Measurements from ENCODE around the gene WDR33. TPM values are rescaled to one million over a fixed set of nuclear protein-coding genes. Genes with fewer than 3 reads are reported as not detected.

Gene WDR33
- total RNA-seq, 2 donors from 2014 or later, result 69.2 to 71.7 TPM

- Mint-ChIP-seq H3K4me3 (peak overlapping the region; percentile 84 to 91), H3K4me1 (ENCODE audit: low read depth) (peaks cover 46% of the 10 kb centered on the region), H3K27ac (peak overlapping the region; percentile 90), H3K9me3 (no peaks in the 10 kb centered on the region), H3K36me3 (ENCODE audit: insufficient read depth in 2 of 2) (peaks cover 2 to 13% of the 10 kb centered on the region in 2 donors), H3K27me3 (ENCODE audit: low read depth) (no peaks in the 10 kb centered on the region)
- ATAC-seq (replicated peaks in 1 of 2) (no peak), DNase-seq (no peak)
Observed at GRCh38 chr2:127702395-127703009, 108.5 kb downstream of the WDR33 start.

GRCh38 chr2:127701651-127702394 lies 109.1 kb downstream of the WDR33 start:
- Mint-ChIP-seq H3K4me3 (peak overlapping the region; percentile 91), H3K36me3 (ENCODE audit: insufficient read depth in 2 of 2) (peaks cover 2 to 13% of the 10 kb centered on the region in 2 donors), H3K9me3 (no peaks in the 10 kb centered on the region), H3K4me1 (ENCODE audit: low read depth) (peaks cover 46% of the 10 kb centered on the region), H3K27ac (peak overlapping the region; percentile 90), H3K27me3 (ENCODE audit: low read depth) (no peaks in the 10 kb centered on the region)
- ATAC-seq (replicated peaks in 1 of 2) (peak; percentile 82), DNase-seq (peak; percentile 86 to 87)

DNA sequence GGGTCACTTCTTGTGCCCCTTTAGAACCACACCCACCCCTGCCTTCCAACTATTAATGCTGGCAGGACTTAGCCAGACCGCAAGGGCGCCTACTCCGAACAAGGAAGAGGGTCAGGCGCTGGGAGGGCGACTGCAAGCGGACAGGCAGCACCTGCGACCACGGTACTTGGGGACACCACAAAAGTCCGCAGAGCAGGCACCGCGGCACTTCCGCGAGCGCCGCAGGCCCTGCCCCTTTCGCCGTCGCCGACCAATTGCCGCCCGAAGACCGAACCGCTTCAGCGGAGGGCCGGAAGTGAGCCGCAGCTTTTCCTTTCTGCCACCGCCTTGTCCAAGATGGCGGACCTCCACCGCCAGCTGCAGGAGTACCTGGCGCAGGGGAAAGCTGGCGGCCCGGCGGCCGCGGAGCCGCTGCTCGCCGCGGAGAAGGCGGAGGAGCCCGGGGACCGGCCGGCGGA lies 109.7 kb downstream of the WDR33 start, which contains the start of gene SFT2D3:
TSS of gene SFT2D3 (plus strand) at position 305 of the 458 bp plus-strand sequence. CDS start at position 337, 32 bp downstream.
- DNase-seq, result peak; percentile 93
- ATAC-seq (replicated peaks in 1 of 2), result peak; percentile 81 to 82
- Mint-ChIP-seq H3K27me3 (ENCODE audit: low read depth) (no peaks in the 10 kb centered on the region), H3K27ac (peak within 1 kb of the TSS; percentile 92), H3K4me1 (ENCODE audit: low read depth) (peaks cover 46% of the 10 kb centered on the region), H3K9me3 (no peaks in the 10 kb centered on the region), H3K4me3 (peak within 1 kb of the TSS; percentile 91), H3K36me3 (ENCODE audit: insufficient read depth in 2 of 2) (peaks cover 0 to 8% of the 10 kb centered on the region in 2 donors)

DNA sequence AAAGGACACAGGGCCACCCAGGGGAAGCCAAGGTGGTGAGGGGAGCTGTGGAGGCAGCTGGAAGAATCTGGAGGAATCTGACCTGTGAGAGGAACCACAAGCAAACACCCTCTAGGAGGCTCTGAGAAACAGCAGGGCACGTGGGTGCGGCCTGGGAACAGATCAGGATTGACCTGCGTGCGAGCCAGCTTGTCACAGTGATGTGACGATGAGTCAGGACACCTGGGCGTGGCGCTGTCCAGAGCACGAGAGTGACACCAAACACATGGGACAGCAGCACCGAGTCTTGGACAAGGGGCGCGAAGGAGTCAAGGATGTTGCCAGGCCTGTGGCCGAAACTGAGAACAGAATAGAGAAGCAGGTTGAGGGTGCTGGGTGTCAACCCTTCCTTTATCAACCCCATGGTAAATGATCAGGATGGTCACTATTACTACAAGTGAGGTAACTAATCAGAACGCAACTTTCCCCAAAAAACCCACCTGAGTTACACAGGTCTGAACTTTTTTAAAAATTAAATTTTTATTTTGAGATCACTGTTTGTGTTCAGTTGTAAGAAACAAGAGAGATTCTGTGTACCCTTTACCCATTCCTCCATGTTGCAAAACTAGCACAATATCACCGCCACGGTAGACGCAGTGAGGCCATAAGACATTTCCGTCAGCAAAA lies 110.3 kb downstream of the WDR33 start:
- peak overlapping the region; percentile 92 for H3K27ac Mint-ChIP-seq
- H3K36me3 Mint-ChIP-seq (ENCODE audit: insufficient read depth in 2 of 2), result peaks cover 0 to 8% of the 10 kb centered on the region in 2 donors
- ATAC-seq (replicated peaks in 1 of 2) (peak in 1 of 2 donors; percentile 4), DNase-seq (peak; percentile 16 to 21)
- peaks cover 46% of the 10 kb centered on the region for H3K4me1 Mint-ChIP-seq (ENCODE audit: low read depth)
- H3K27me3 Mint-ChIP-seq (ENCODE audit: low read depth), result no peaks in the 10 kb centered on the region
- peak overlapping the region; percentile 89 to 91 for H3K4me3 Mint-ChIP-seq
- no peaks in the 10 kb centered on the region for H3K9me3 Mint-ChIP-seq

DNA sequence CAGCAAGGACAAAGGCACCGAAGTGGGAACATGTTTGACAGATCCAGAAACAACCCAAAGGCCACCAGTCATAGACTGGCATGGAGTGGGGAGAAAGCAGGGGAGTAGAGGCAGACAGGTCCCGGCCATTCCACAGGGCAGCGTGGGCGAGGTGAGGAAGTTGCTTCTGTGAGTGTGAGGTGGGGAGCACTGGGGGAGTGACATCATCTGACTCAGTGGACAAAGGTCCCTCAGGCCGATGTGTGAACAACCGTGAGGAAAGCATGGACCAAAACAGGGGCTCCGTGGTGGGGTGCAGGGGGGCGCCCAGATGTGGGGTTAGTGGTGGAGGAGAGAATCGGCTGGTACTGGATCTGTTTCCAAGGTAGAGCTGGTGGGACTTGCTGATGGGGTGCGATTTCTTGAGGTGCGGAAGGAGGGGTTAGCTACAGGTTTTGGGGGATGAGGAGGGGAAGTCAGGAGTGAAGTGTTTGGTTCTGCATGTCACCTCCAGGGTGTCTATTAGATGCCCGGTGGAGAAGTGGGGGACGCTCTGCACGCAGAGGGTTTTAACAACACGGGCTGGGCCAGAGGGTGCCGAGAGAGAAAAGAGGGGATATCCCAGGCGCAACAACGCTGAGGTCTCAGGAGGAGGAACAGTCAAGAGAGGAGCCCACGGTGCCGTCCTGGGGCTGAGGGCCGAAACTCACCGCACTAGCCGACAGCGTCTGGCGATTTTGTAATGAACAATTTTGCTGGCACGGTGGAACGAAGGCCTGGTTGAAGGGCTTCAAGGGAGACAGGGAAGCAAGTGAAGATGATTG lies 112.2 kb downstream of the WDR33 start:
- H3K36me3 Mint-ChIP-seq (ENCODE audit: insufficient read depth in 2 of 2), result peaks cover 0 to 4% of the 10 kb centered on the region in 2 donors
- no peak overlapping the region for H3K27ac Mint-ChIP-seq
- H3K9me3 Mint-ChIP-seq, result no peaks in the 10 kb centered on the region
- no peak overlapping the region for H3K4me3 Mint-ChIP-seq
- H3K27me3 Mint-ChIP-seq (ENCODE audit: low read depth), result no peaks in the 10 kb centered on the region
- no peak for DNase-seq
- no peak for ATAC-seq (replicated peaks in 1 of 2)
- H3K4me1 Mint-ChIP-seq (ENCODE audit: low read depth), result peaks cover 28% of the 10 kb centered on the region

- Mint-ChIP-seq H3K27me3 (ENCODE audit: low read depth) (no peaks in the 10 kb centered on the region), H3K27ac (no peak overlapping the region), H3K9me3 (no peaks in the 10 kb centered on the region), H3K36me3 (ENCODE audit: insufficient read depth in 2 of 2) (peaks cover 0 to 3% of the 10 kb centered on the region in 2 donors), H3K4me3 (no peak overlapping the region), H3K4me1 (ENCODE audit: low read depth) (peaks cover 18% of the 10 kb centered on the region)
- no peak for ATAC-seq (replicated peaks in 1 of 2)
- DNase-seq, result no peak
Observed at GRCh38 chr2:127697482-127698180, 113.3 kb downstream of the WDR33 start.

DNA sequence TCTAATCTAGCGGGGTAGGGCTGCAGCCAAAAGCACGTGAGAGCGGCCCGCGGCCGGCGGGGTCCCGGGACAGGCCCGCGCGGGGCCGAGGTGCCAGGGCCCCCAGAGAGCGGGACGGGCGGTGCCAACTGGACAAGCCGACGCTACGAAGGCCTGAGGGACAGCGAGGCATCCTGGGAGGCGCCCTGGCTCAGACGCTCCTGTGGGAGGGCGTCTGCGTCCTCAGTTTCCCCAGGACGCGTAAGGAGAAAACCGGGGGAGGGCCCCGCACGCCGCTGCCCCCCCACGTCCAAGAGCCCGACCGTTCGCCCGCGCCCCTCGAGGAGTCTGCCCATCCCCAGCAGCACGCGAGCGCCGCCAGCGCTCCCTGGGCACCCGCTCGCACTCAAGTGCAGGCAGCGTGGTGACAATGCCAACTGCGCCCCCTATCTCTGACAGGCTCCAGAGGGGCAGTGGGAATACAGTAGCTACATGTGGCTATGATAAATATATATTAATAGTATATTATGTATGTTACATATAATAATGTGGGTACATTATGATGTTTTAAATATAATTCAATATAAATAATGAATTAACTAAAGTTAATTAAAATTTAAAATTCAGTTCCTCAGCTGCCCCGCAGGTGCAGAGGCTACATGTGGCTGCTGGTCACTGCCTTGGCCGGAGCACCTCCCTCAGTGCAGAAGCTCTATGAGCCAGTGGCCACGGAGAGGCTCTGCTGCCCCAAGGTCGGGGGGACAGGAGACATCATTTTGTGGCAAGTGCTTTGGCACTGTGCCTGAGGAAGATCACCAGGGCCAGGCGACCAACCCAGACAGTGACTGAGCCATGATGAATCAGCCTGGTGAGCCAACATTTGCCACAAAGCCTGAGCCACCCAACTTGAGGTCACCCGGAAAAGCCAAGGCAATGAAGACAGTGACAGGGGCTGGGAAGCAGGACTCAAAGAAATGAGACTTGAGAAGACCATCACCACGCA lies 115.2 kb downstream of the WDR33 start:
- peak; percentile 66 to 71 for ATAC-seq (replicated peaks in 1 of 2)

GRCh38 chr2:127694986-127695385 lies 116.0 kb downstream of the WDR33 start:
- ATAC-seq (replicated peaks in 1 of 2) (no peak), DNase-seq (no peak)
- Mint-ChIP-seq H3K4me3 (no peak overlapping the region), H3K27ac (no peak overlapping the region), H3K36me3 (ENCODE audit: insufficient read depth in 2 of 2) (peaks cover 6 to 13% of the 10 kb centered on the region in 2 donors), H3K4me1 (ENCODE audit: low read depth) (peaks cover under 1% of the 10 kb centered on the region), H3K27me3 (ENCODE audit: low read depth) (no peaks in the 10 kb centered on the region), H3K9me3 (peaks cover 9 to 11% of the 10 kb centered on the region in 2 donors)

More for the DNA sequence above, 115.2 kb downstream of the WDR33 start:
- no peaks in the 10 kb centered on the region for H3K27me3 Mint-ChIP-seq (ENCODE audit: low read depth)
- H3K36me3 Mint-ChIP-seq (ENCODE audit: insufficient read depth in 2 of 2), result peaks cover 6 to 13% of the 10 kb centered on the region in 2 donors
- peak; percentile 51 to 66 for DNase-seq
- no peak overlapping the region for H3K27ac Mint-ChIP-seq
- peaks cover 9 to 11% of the 10 kb centered on the region in 2 donors for H3K9me3 Mint-ChIP-seq
- H3K4me1 Mint-ChIP-seq (ENCODE audit: low read depth), result peaks cover 9% of the 10 kb centered on the region
- H3K4me3 Mint-ChIP-seq, result no peak overlapping the region

GRCh38 chr2:127690696-127691095 lies 120.3 kb downstream of the WDR33 start:
- no peaks in the 10 kb centered on the region for H3K4me1 Mint-ChIP-seq (ENCODE audit: low read depth)
- ATAC-seq (replicated peaks in 1 of 2) (no peak), DNase-seq (no peak)
- no peak overlapping the region for H3K27ac Mint-ChIP-seq
- H3K27me3 Mint-ChIP-seq (ENCODE audit: low read depth), result peaks cover 4% of the 10 kb centered on the region
- H3K9me3 Mint-ChIP-seq, result peaks cover 14 to 15% of the 10 kb centered on the region in 2 donors
- H3K4me3 Mint-ChIP-seq, result no peak overlapping the region
- H3K36me3 Mint-ChIP-seq (ENCODE audit: insufficient read depth in 2 of 2), result peaks cover 10 to 16% of the 10 kb centered on the region in 2 donors

GRCh38 chr2:127688405-127688804 lies 122.6 kb downstream of the WDR33 start:
- ATAC-seq (replicated peaks in 1 of 2) (no peak), DNase-seq (no peak)
- Mint-ChIP-seq H3K36me3 (ENCODE audit: insufficient read depth in 2 of 2) (peaks cover 10 to 16% of the 10 kb centered on the region in 2 donors), H3K4me3 (no peak overlapping the region), H3K27ac (no peak overlapping the region), H3K9me3 (peaks cover 14 to 15% of the 10 kb centered on the region in 2 donors), H3K4me1 (ENCODE audit: low read depth) (no peaks in the 10 kb centered on the region), H3K27me3 (ENCODE audit: low read depth) (peaks cover 4% of the 10 kb centered on the region)

DNA sequence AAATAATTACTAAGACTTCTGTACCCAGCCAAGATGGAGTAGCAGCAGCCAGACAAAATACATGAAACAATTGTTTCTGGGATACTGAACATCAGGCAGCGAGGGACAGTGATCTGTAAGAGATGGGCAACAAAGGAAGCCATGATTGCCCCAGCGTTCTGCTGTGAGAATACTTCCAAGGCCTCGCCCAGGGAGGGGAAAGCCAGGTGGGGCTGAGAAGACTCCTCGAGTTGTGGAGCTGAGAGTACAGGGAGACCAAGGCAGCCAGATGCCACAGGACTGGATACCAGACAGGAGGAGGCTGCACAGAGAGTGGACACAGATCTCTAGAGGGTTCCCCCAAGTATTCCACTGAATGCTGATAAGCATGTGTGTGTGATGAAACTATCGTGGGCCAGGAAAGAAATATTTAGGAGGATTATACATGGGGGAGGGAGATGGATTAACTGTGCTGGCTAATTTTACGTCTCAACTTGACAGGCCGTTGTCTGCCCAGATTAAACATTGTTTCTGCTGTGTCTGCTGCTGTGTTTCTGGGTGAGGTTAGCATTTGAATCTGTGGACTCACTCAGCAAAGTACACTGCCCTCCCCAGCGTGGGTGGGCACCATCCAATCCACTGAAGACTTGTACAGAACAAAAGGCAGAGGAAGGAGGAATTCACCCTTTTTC lies 125.4 kb downstream of the WDR33 start:
- peaks cover 4% of the 10 kb centered on the region for H3K27me3 Mint-ChIP-seq (ENCODE audit: low read depth)

More for the DNA sequence above, 125.4 kb downstream of the WDR33 start:
- ATAC-seq (replicated peaks in 1 of 2) (no peak), DNase-seq (no peak)
- H3K4me3 Mint-ChIP-seq, result no peak overlapping the region
- no peaks in the 10 kb centered on the region for H3K4me1 Mint-ChIP-seq (ENCODE audit: low read depth)
- no peak overlapping the region for H3K27ac Mint-ChIP-seq
- peaks cover 3 to 4% of the 10 kb centered on the region in 2 donors for H3K36me3 Mint-ChIP-seq (ENCODE audit: insufficient read depth in 2 of 2)
- H3K9me3 Mint-ChIP-seq, result peaks cover 4 to 5% of the 10 kb centered on the region in 2 donors

All from activated T-cell treated with anti-CD3 and anti-CD28 coated beads, Interleukin-2, amount 50 U/mL, for 72 hours (primary cell).